HG03280 (cell line): ENCODE data around the gene GLRB.
"Not testable (repeated sequence)": the region's sequence is repeated elsewhere in the genome, so short reads cannot be mapped to it uniquely, and the experiment has no call there.

Experiments used
- ATAC-seq: cut with Tn5 transposase; IDR thresholded peaks from one replicate; pipeline ENCODE4 v1.9.1; 2021; ENCODE audit warnings: mild to moderate bottlenecking, moderate library complexity; ENCODE audit not compliant: unreplicated experiment

The GLRB gene

GRCh38 chr4:157127571-157127970 is 51.6 kb downstream of the GLRB start:
- no peak for ATAC-seq

GRCh38 chr4:157128395-157128794 is 52.4 kb downstream of the GLRB start:
- no peak for ATAC-seq

GRCh38 chr4:157141976-157142375 is 66.0 kb downstream of the GLRB start:
- ATAC-seq: no peak

GRCh38 chr4:157143369-157143768 is 67.4 kb downstream of the GLRB start:
- no peak for ATAC-seq

- no peak for ATAC-seq
Measured at GRCh38 chr4:157151711-157152110, 75.8 kb downstream of the GLRB start.

GRCh38 chr4:157165935-157166610 is 90.1 kb downstream of the GLRB start:
- ATAC-seq: no peak

GRCh38 chr4:157170321-157170720 is 94.4 kb downstream of the GLRB start:
- no peak for ATAC-seq

- no peak for ATAC-seq
Measured at GRCh38 chr4:157172011-157172410, 96.1 kb downstream of the GLRB start.

GRCh38 chr4:157180268-157180667 is 104.3 kb downstream of the GLRB start:
- not testable (repeated sequence) for ATAC-seq

- no peak for ATAC-seq
Measured at GRCh38 chr4:157184300-157184699, 108.3 kb downstream of the GLRB start.

- no peak for ATAC-seq
Measured at GRCh38 chr4:157185363-157185762, 109.4 kb downstream of the GLRB start.

- ATAC-seq: no peak
Measured at GRCh38 chr4:157195374-157195773, 119.4 kb downstream of the GLRB start.

- ATAC-seq: no peak
Measured at GRCh38 chr4:157196046-157196445, 120.1 kb downstream of the GLRB start.

- no peak for ATAC-seq
Measured at GRCh38 chr4:157204634-157205244, 128.8 kb downstream of the GLRB start.

GRCh38 chr4:157217708-157218107 is 141.8 kb downstream of the GLRB start:
- no peak for ATAC-seq

GRCh38 chr4:157219711-157220370 is 143.9 kb downstream of the GLRB start:
- no peak for ATAC-seq

- no peak for ATAC-seq
Measured at GRCh38 chr4:157220371-157220881, 144.5 kb downstream of the GLRB start, which contains the start of gene GRIA2. GRIA2 (plus strand) TSS chr4:157220728; CDS start chr4:157221043, 315 bp downstream.

GRCh38 chr4:157221426-157221894 is 145.5 kb downstream of the GLRB start:
- ATAC-seq: no peak
